GM12891 (cell line): ENCODE measurements around the gene SMAD9.

Experiments
- DNase-seq: peaks from one replicate; pipeline ENCODE4 v3.0.0; 2011; ENCODE audit warnings: low spot score; ENCODE audit not compliant: insufficient read length
- FAIRE-seq: peaks from 2 replicates; lab custom pipeline; 2011; peaks lifted over from hg19 to GRCh38; lab: Jason Lieb, UNC
- PAX5 ChIP-seq: IDR thresholded peaks from 2 replicates; pipeline ENCODE4 v1.6.1; 2011; ENCODE audit warnings: low read length, moderate library complexity, mild to moderate bottlenecking; ENCODE audit not compliant: insufficient read depth, severe bottlenecking
- POLR2A ChIP-seq: IDR thresholded peaks from 2 replicates; pipeline ENCODE4 v1.6.1; 2011; ENCODE audit warnings: low read depth, low read length, control low read depth
- POLR2AphosphoS5 ChIP-seq: IDR thresholded peaks from 2 replicates; pipeline ENCODE4 v1.6.1; 2011; ENCODE audit warnings: low read depth, low read length, control low read depth
- POU2F2 ChIP-seq: IDR thresholded peaks from 2 replicates; pipeline ENCODE4 v1.6.1; 2011; ENCODE audit warnings: low read depth, mild to moderate bottlenecking, control low read depth, low read length, moderate library complexity
- SPI1 ChIP-seq: IDR thresholded peaks from 2 replicates; pipeline ENCODE4 v1.6.1; 2011; ENCODE audit warnings: low read depth, low read length, control low read depth
- TAF1 ChIP-seq: IDR thresholded peaks from 2 replicates; pipeline ENCODE4 v1.6.1; 2011; ENCODE audit warnings: low read depth, low read length, control low read depth

The SMAD9 gene

DNA sequence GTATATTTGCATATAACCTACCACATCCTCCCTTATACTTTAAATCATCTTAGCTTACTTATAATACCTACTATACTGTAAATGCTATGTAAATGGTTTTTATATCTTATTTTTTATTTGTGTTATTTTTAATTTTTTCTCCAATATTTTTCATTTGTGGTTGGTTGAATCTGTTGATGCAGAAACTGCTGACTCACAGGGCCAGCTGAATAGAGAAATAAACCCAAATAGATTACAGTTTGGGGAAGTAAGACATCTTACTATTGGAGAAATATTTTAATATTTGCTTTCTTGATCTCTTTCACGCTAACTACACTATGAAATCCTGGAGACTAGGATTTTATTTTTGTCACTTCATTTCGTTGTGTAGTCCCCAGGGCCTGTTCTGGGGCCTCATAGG lies 7.1 kb downstream of the SMAD9 start:
- no peak for DNase-seq
- TF ChIP-seq POLR2A: no peak
- no peak for TF ChIP-seq SPI1
- TF ChIP-seq PAX5: no peak
- no peak for TF ChIP-seq POLR2AphosphoS5
- FAIRE-seq: no peak

DNA sequence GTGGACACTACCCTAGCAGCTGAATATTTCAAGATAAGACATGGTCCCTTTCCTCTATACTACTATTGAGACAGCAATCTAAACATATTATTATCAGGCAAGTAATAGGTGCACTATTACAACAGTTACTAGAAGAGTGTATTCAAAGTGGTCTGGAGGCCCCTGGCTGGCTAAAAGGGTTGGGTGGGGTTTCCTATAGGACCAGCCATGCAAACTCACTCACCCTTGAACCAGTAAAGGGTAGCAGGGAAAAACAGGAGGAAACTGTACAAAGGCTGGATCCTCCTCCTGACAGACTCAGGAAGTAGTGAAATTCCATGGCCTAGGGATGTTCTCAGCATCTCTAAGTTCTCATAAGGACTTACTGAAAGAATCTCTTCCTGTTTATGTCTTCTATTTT lies 7.7 kb downstream of the SMAD9 start:
- TF ChIP-seq POLR2A: no peak
- no peak for TF ChIP-seq POU2F2
- TF ChIP-seq PAX5: no peak
- TF ChIP-seq TAF1: no peak
- no peak for TF ChIP-seq SPI1
- TF ChIP-seq POLR2AphosphoS5: no peak
- FAIRE-seq (no peak), DNase-seq (no peak)

DNA sequence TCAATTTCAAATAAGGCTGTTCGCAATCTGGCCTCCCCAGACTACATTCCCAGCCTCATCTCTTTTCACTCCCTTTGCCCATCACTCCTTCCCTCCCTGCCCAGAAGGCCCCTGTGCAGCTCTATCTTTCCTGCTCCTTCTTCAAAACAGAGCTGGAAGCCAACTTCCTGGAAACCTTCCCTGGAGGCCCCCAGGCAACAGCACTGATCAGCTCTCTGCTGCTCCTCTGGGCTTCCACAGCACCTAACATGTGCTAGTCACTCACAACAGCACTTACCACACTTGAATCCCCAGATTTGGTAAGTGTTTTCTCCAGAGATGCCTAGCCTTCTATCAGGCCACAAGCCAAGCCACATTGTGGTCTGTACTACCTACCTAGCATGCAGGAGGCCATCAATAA lies 9.5 kb downstream of the SMAD9 start:
- TF ChIP-seq POLR2AphosphoS5 (no peak), SPI1 (no peak), POLR2A (no peak), TAF1 (no peak), PAX5 (no peak), POU2F2 (no peak)
- FAIRE-seq (no peak), DNase-seq (no peak)

DNA sequence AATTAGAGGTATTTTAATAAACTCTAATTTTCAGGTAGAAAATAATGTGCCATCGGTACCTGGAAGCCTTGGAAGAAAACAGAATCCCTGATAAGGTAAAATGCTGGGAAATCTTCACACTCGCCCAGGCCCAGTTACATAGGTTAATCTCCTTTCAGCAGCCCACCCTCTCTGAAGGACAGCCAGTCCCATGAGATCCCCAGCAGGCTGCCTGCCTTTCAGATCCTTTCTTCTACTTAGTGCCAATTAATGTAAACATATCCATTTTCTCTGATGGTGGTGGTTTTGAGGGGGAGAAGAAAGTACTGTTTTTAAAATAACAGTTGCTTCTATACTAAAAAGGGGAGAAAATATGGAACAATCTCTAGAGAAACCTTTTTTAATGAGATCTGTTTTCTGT lies 12.2 kb downstream of the SMAD9 start:
- no peak for TF ChIP-seq POLR2AphosphoS5
- FAIRE-seq (no peak), DNase-seq (no peak)

DNA sequence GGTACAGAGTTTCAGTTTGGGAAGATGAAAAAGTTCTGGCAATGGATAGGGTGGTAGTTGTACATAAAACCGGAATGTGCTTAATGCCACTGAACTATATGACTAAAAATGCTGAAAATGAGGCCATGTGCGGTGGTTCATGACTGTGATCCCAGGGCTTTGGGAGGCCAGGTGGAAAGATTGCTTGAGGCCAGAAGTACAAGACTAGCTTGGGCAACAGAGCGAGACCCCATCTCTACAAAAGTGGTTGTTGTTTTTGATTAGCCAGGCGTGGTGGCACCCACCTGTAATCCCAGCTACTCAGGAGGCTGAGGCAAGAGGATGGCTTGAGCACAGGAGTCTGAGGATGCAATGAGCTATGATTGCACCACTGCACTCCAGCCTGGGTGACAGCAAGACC lies 12.8 kb downstream of the SMAD9 start:
- no peak for FAIRE-seq
- TF ChIP-seq POLR2AphosphoS5: no peak
- no peak for TF ChIP-seq TAF1

DNA sequence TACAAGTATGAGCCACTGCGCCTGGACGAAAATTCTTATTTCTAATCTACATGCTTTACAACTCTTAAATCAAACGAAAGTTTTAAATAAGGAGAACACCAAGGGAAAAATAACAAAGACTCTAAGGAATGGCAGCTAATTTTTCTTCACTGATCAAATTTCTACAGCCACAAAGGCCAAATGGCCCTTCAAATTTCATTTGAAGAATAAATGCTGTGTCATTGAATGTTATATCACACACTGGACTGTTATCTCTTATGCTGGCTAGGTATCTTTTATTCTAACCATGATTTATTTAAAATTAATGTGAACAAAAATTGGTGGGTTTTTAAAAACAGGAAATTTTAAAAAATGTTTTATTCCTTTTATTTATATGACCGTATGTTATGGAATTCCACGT lies 14.1 kb downstream of the SMAD9 start:
- no peak for FAIRE-seq
- no peak for DNase-seq
- TF ChIP-seq SPI1: no peak
- TF ChIP-seq POU2F2: no peak
- no peak for TF ChIP-seq POLR2AphosphoS5
- TF ChIP-seq TAF1: no peak
- TF ChIP-seq POLR2A: no peak
- no peak for TF ChIP-seq PAX5

More for the DNA sequence above, 12.8 kb downstream of the SMAD9 start:
- no peak for DNase-seq

DNA sequence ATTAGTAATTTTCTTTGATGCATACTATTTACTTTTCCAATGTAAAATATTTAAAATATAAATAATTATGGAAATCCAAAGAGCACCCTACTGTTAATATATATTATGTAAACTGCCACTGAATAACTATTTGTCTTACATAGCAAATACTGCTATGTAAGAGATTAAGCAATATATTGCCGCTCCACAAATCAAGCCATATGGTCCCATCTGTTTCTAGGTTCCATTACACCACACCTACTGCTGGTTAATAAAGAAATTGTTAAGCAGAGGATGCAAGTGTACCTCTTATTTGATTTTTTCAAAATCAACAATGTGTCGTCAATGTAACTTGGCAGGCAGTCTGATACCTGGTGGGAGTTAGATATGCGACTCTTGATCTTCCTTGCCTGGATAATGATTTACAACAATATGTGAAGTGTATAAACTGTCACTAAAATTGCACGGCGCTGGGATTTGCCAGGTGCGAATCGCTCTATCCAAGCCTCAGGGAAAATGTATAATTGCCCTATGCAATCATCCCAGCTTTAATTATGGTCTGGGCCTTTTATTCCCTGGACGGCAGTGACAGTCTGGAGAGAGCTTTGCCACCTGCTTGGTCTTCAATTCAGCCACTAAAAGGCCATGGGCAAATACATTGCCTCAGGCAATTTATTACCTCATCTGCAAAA lies 16.0 kb downstream of the SMAD9 start:
- TF ChIP-seq PAX5 (no peak), POU2F2 (no peak), SPI1 (no peak), POLR2AphosphoS5 (no peak), TAF1 (no peak), POLR2A (no peak)
- FAIRE-seq (no peak), DNase-seq (no peak)

DNA sequence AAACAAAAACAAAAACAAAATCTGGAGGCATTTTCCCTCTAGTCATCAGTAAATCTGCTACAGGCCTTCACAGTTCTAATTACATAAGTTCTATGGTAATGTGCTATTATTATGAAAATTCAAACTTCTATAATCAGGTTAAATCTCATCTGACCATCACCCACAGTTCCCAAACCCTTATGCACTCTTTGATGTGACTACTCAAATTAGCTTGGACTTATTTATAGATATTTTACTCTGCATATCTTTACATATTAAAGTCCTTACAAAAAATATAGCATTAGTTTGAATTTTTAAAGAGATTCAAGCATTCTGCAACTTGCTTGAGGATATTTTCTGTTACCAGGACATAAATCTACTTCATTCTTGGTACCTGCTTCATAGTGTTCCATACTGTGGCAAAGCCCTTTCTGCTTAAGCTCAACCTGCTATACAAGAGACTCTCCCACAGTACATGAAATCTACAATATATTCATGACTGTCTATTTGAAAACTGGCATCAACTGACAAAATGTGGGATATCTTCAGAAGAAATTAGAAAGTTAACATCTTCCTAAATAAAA lies 22.9 kb downstream of the SMAD9 start:
- FAIRE-seq (no peak), DNase-seq (no peak)
- TF ChIP-seq POLR2AphosphoS5 (no peak), SPI1 (no peak), POLR2A (no peak), PAX5 (no peak), POU2F2 (no peak), TAF1 (no peak)

GRCh38 chr13:36891752-36892151 lies 28.3 kb downstream of the SMAD9 start:
- FAIRE-seq (no peak), DNase-seq (no peak)

DNA sequence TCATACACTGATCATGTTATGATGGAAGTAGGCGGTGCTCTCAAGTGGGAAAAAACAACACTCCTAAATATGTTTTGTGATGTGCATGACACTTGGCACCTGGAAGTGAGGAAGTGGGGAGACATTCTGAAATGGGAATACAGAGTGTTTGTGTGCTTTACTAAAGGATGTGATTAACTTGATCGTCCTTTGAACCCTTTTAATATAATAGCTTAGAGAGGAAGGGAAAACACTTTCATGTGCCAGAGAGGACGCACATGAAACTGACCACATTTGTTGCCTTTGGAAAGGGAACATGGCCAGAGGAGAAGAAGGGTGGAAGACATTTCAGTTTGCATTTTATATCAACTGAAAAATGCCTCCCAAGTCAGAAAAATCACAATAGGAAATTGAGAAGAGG lies 31.4 kb downstream of the SMAD9 start:
- FAIRE-seq (no peak), DNase-seq (no peak)
- TF ChIP-seq POU2F2 (no peak), PAX5 (no peak), TAF1 (no peak), POLR2A (no peak), SPI1 (no peak), POLR2AphosphoS5 (no peak)

More at GRCh38 chr13:36891752-36892151, 28.3 kb downstream of the SMAD9 start:
- no peak for TF ChIP-seq TAF1
- no peak for TF ChIP-seq POU2F2
- TF ChIP-seq SPI1: no peak
- TF ChIP-seq POLR2AphosphoS5: no peak
- TF ChIP-seq PAX5: no peak
- TF ChIP-seq POLR2A: no peak

GRCh38 chr13:36887758-36888521 lies 32.1 kb downstream of the SMAD9 start:
- FAIRE-seq (no peak), DNase-seq (no peak)
- TF ChIP-seq PAX5: no peak
- peak; percentile 59 for TF ChIP-seq SPI1
- TF ChIP-seq POLR2AphosphoS5: no peak
- no peak for TF ChIP-seq POU2F2
